ENCODE measurements around the gene RETREG1.
"Not testable (repeated sequence)": the region's sequence is repeated elsewhere in the genome, so short reads cannot be mapped to it uniquely, and the experiment has no call there.

DNA sequence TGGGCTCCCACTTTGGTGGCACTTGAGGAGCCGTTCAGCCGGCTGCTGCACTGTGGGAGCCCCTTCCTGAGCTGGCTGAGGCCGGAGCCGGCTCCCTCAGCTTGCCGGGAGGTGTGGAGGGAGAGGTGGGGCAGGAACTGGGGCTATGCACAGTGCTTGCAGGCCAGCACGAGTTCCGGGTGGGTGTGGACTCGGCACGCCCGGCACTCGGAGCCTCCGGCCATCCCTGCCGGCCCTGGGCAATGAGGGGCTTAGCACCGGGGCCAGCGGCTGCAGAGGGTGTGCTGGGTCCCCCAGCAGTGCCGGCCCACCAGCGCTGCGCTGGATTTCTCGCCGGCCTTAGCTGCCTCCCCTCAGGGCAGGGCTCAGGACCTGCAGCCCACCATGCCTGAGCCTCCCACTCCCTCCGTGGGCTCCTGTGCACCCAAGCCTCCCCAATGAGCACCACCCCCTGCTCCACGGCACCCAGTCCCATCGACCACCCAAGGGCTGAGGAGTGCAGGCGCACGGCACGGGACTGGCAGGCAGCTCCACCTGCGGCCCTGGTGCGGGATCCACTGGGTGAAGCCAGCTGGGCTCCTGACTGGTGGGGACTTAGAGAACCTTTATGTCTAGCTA, 180.6 kb downstream of the RETREG1 start:
- TF ChIP-seq JUN (IDR thresholded peaks at IDR 0.05; ENCODE audit: borderline replicate concordance, insufficient read depth, insufficient read length, low read depth); MYC (IDR thresholded peaks at IDR 0.05; ENCODE audit: low read depth, low read length); EZH2 (IDR thresholded peaks at IDR 0.05; ENCODE audit: borderline replicate concordance, low read depth, low read length, severe bottlenecking); POLR2A (IDR thresholded peaks at IDR 0.05; ENCODE audit: low read depth, low read length); POLR2AphosphoS5 (IDR thresholded peaks at IDR 0.05; ENCODE audit: insufficient read depth, low read depth, low read length); GATA2 (IDR thresholded peaks at IDR 0.05; ENCODE audit: insufficient read depth, insufficient read length, low read depth, low read length): not testable (repeated sequence)
- TF ChIP-seq, protein P1, sequence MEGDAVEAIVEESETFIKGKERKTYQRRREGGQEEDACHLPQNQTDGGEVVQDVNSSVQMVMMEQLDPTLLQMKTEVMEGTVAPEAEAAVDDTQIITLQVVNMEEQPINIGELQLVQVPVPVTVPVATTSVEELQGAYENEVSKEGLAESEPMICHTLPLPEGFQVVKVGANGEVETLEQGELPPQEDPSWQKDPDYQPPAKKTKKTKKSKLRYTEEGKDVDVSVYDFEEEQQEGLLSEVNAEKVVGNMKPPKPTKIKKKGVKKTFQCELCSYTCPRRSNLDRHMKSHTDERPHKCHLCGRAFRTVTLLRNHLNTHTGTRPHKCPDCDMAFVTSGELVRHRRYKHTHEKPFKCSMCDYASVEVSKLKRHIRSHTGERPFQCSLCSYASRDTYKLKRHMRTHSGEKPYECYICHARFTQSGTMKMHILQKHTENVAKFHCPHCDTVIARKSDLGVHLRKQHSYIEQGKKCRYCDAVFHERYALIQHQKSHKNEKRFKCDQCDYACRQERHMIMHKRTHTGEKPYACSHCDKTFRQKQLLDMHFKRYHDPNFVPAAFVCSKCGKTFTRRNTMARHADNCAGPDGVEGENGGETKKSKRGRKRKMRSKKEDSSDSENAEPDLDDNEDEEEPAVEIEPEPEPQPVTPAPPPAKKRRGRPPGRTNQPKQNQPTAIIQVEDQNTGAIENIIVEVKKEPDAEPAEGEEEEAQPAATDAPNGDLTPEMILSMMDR (IDR thresholded peaks at IDR 0.05; ENCODE audit: extremely low read depth in 1 of 2, insufficient read depth in 1 of 2, low read depth in 1 of 2, low read length in 2 of 2), result not testable (repeated sequence)
- TF ChIP-seq, protein P2, sequence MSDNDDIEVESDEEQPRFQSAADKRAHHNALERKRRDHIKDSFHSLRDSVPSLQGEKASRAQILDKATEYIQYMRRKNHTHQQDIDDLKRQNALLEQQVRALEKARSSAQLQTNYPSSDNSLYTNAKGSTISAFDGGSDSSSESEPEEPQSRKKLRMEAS (IDR thresholded peaks at IDR 0.05; ENCODE audit: insufficient read depth, insufficient read length), result not testable (repeated sequence)
